Measurements from ENCODE around the gene DCAF6. TPM values are rescaled to one million over a fixed set of nuclear protein-coding genes. Genes with fewer than 3 reads are reported as not detected.
A peak's percentile ranks its signal among the peaks of the same experiment; 100 is the strongest.

The DCAF6 gene
- total and polyA plus RNA-seq, 7 donors = 71.0 to 396 (median 316) TPM

DNA sequence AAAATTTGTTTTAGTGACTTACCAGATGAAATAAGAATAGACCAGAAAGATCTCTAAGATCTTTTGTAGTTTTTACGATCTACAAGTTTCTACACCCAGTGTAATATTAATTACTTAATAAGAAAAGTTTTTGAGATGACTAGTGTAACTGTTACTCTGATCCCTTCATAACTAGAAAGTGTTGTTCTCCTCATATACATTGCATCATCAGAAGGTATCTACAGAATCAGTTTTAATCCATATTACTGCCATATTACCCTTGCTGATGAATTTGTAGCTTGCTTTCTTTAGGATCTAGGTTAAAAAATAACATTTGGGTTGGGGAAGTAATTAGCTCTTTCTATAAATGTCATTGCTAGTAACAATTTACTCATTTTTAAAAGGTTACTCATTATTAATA, 127.7 kb downstream of the DCAF6 start:
- no peak for ATAC-seq
- intact Hi-C loops (cut with DNase I) = no loop called here
- no peak overlapping the region for H3K4me3 ChIP-seq
- WGBS, 3 donors = 97 to 100% (median 98%) methylated on average over 1 of the region's 1 CpG
- no peak overlapping the region for H3K27ac ChIP-seq
- TF ChIP-seq, protein P1, sequence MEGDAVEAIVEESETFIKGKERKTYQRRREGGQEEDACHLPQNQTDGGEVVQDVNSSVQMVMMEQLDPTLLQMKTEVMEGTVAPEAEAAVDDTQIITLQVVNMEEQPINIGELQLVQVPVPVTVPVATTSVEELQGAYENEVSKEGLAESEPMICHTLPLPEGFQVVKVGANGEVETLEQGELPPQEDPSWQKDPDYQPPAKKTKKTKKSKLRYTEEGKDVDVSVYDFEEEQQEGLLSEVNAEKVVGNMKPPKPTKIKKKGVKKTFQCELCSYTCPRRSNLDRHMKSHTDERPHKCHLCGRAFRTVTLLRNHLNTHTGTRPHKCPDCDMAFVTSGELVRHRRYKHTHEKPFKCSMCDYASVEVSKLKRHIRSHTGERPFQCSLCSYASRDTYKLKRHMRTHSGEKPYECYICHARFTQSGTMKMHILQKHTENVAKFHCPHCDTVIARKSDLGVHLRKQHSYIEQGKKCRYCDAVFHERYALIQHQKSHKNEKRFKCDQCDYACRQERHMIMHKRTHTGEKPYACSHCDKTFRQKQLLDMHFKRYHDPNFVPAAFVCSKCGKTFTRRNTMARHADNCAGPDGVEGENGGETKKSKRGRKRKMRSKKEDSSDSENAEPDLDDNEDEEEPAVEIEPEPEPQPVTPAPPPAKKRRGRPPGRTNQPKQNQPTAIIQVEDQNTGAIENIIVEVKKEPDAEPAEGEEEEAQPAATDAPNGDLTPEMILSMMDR (IDR thresholded peaks at IDR 0.05) = no peak
- H3K4me1 ChIP-seq = no peaks in the 10 kb centered on the region
- H3K9me3 ChIP-seq = no peaks in the 10 kb centered on the region
- H3K36me3 ChIP-seq (ENCODE audit: insufficient read depth in 1 of 2, low read depth in 1 of 2) = peaks cover 5 to 70% of the 10 kb centered on the region in 2 donors
- H3K27me3 ChIP-seq (ENCODE audit: insufficient read depth in 3 of 3, low read length in 2 of 3) = no peaks in the 10 kb centered on the region
- no peak for DNase-seq

DNA sequence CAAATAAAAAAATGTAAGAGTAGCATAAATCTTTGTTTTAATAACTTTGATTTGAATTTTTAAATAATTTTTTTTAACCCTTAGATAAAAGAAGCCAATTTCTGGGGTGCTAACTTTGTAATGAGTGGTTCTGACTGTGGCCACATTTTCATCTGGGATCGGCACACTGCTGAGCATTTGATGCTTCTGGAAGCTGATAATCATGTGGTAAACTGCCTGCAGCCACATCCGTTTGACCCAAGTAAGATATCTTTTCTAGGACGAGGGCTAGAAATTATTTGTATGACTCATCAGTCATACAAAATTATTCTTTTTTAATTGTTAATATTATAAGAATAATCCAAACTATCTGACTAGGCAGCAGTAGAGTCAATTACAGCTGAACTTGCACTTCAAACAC, 129.0 kb downstream of the DCAF6 start:
- Histone ChIP-seq H3K9me3 (no peaks in the 10 kb centered on the region), H3K4me3 (no peak overlapping the region), H3K36me3 (ENCODE audit: insufficient read depth in 1 of 2, low read depth in 1 of 2) (peaks cover 5 to 78% of the 10 kb centered on the region in 2 donors), H3K27ac (no peak overlapping the region), H3K4me1 (no peaks in the 10 kb centered on the region), H3K27me3 (ENCODE audit: insufficient read depth in 3 of 3, low read length in 2 of 3) (no peaks in the 10 kb centered on the region)
- 84 to 92% (median 90%) methylated on average over 3 of the region's 3 CpGs for WGBS, 3 donors
- DNase-seq (no peak), ATAC-seq (no peak)
- intact Hi-C loops (cut with DNase I) = no loop called here
- TF ChIP-seq, protein P1 (IDR thresholded peaks at IDR 0.05) = no peak

DNA sequence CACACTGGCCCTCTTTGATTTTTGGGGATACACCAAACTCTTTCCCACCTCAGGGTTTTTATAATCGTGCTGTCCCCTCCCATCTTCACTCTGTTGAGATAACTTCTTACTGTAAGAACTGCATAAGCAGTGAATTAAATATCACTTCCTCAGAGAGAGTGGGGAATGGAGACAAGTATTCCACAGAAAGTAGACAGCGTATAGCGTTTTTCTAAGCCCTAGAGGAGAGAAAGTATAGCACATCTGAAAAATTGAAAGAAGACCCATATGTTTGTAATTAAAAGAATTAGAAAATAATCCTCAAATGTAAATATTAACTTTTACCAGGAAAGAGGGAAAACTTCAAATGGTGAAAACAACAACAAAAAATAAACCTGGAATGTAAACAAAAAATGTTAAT, 132.9 kb downstream of the DCAF6 start:
- 90 to 92% (median 92%) methylated on average over 3 of the region's 3 CpGs for WGBS, 3 donors
- no peak for DNase-seq
- Histone ChIP-seq H3K27ac (no peak overlapping the region), H3K27me3 (ENCODE audit: insufficient read depth in 3 of 3, low read length in 2 of 3) (no peaks in the 10 kb centered on the region), H3K9me3 (no peaks in the 10 kb centered on the region), H3K36me3 (ENCODE audit: insufficient read depth in 1 of 2, low read depth in 1 of 2) (peaks cover 9 to 100% of the 10 kb centered on the region in 2 donors), H3K4me3 (no peak overlapping the region), H3K4me1 (no peaks in the 10 kb centered on the region)
- TF ChIP-seq, protein P1 (IDR thresholded peaks at IDR 0.05) = no peak
- intact Hi-C loops (cut with DNase I) = no loop called here
- ATAC-seq = no peak

DNA sequence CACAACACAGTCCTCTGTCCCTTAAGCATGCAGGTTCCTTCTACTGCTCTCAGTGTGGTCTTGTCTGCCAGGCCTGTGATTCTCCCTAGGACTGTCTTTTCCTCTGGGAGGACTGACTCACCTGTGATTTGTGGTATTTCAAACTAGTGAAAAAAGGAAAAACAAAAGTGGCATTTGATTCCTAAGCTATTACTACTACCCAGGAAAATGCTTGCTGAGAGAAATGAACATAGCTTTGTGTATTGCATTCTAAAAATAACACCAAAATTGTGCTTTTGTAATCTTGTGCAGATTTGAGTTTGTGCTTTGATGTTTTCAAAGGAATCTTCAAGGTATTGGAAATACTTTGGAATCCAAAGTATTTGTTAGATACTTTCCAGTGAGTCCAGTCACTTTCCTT, 143.3 kb downstream of the DCAF6 start:
- DNase-seq (no peak), ATAC-seq (no peak)
- Histone ChIP-seq H3K27me3 (ENCODE audit: insufficient read depth in 3 of 3, low read length in 2 of 3) (no peaks in the 10 kb centered on the region), H3K9me3 (no peaks in the 10 kb centered on the region), H3K4me3 (no peak overlapping the region), H3K4me1 (peaks cover 6% of the 10 kb centered on the region), H3K36me3 (ENCODE audit: insufficient read depth in 1 of 2, low read depth in 1 of 2) (peaks cover 0 to 42% of the 10 kb centered on the region in 2 donors), H3K27ac (no peak overlapping the region)
- intact Hi-C loops (cut with DNase I) = loop anchor here in 1 of 2 donors (5.0 kb wide), 1 partner anchor 357 kb away; the partner anchor contains the start of gene MPZL1
- TF ChIP-seq, protein P1 (IDR thresholded peaks at IDR 0.05) = no peak

DNA sequence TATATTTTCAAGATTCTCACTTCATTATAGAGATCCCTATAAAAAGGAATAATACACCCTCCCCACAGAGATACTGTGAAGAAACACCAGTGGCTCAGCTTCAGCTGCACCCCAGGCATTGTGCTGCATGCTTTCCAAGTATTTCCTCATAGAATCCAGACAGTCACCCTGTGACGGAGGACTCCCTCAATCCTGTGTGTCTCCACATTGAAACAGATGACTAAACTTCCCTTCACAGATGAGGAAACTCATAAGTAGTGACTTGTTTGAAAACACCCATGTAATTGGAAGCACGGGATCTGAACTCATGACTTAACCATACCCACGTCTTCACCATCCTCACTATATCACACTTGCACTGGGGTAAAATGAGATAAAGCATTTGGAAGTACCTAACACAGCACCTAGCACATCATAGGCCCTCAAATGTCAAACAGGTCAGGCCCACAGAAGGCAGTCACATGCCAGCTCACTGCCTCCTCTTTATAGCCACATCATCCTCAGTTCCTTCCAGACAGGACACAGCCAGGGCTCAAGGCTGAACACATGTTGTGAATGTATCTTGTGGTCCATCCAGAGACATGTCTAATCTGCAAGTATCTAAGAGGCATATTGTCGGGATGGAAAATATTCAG, 145.0 kb downstream of the DCAF6 start:
- H3K27ac ChIP-seq = peak overlapping the region; percentile 44
- peaks cover 0 to 25% of the 10 kb centered on the region in 2 donors for H3K36me3 ChIP-seq (ENCODE audit: insufficient read depth in 1 of 2, low read depth in 1 of 2)
- no peak overlapping the region for H3K4me3 ChIP-seq
- WGBS, 3 donors = 63 to 79% (median 71%) methylated on average over 4 of the region's 4 CpGs
- ATAC-seq (peak; percentile 15 to 59 (median 47)), DNase-seq (no peak)
- TF ChIP-seq, protein P1 (IDR thresholded peaks at IDR 0.05) = no peak
- H3K4me1 ChIP-seq = peaks cover 12% of the 10 kb centered on the region
- H3K9me3 ChIP-seq = no peaks in the 10 kb centered on the region
- H3K27me3 ChIP-seq (ENCODE audit: insufficient read depth in 3 of 3, low read length in 2 of 3) = no peaks in the 10 kb centered on the region
- intact Hi-C loops (cut with DNase I) = loop anchor here in 1 of 2 donors (5.0 kb wide), 1 partner anchor 359 kb away; the partner anchor contains the start of gene MPZL1

Data from psoas muscle (tissue), 8 donors.